GM19397 (cell line): ENCODE measurements around the gene ZNF14.
"Not testable (repeated sequence)": the region's sequence is repeated elsewhere in the genome, so short reads cannot be mapped to it uniquely, and the experiment has no call there.

Experiments used
- ATAC-seq: cut with Tn5 transposase; IDR thresholded peaks from one replicate; pipeline ENCODE4 v1.9.1; 2021; ENCODE audit warnings: mild to moderate bottlenecking, moderate library complexity; ENCODE audit not compliant: unreplicated experiment

ZNF14 gene

GRCh38 chr19:19696386-19696785 is 36.5 kb downstream of the ZNF14 start:
- no peak for ATAC-seq

- ATAC-seq = no peak
These were observed 41.2 kb downstream of the ZNF14 start for GRCh38 chr19:19691683-19692082.

DNA sequence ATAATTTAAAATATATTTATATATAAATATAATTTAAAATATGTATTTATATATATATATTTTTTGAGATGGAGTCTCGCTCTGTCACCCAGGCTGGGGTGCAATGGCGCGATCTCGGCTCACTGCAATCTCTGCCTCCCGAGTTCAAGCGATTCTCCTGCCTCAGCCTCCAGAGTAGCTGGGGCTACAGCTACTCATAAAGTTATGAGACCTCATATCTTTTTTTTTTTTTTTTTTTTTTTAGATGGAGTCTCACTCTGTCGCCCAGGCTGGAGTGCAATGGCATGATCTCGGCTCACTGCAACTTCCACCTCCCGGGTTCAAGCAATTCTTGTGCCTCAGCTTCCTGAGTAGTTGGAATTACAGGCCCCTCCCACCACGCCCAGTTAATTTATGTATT is 43.9 kb downstream of the ZNF14 start:
- ATAC-seq = not testable (repeated sequence)

GRCh38 chr19:19687090-19687489 is 45.8 kb downstream of the ZNF14 start:
- no peak for ATAC-seq

DNA sequence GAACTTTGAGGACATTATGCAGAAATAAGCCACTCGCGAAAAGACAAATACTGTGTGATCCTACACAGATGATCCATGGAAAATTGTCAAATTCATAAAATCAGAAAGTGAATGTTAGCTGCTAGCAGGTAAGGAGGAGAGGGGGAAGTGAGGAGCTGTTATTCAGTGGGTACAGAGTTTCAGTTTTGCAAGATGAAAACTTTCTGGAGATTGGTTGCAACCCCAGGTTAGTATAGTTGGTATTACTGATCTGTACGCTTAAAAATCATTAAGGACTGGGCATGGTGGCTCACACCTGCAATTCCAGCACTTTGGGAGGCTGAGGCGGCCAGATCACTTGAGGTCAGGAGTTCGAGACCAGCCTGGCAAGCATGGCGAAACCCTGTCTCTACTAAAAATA is 46.3 kb downstream of the ZNF14 start:
- no peak for ATAC-seq

- ATAC-seq = not testable (repeated sequence)
These were observed 46.8 kb downstream of the ZNF14 start for GRCh38 chr19:19686119-19686518.

- ATAC-seq = no peak
These were observed 53.5 kb downstream of the ZNF14 start for GRCh38 chr19:19679176-19680073.

DNA sequence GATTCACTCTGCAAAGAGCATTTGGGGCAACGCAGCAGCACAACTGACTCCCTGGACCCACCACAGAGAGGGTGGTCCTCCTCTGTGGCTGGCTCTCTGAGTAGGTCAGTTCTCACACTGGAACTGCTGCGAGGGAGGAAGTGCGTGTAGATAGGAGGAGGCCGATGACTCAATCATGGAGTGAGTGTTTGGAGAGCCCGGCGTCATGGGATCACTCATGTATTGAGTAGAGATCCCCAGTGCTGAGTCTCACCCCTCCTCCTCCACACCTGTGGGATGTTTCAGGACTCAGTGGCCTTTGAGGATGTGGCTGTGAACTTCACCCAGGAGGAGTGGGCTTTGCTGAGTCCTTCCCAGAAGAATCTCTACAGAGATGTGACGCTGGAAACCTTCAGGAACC is 55.3 kb downstream of the ZNF14 start:
- ATAC-seq = no peak

DNA sequence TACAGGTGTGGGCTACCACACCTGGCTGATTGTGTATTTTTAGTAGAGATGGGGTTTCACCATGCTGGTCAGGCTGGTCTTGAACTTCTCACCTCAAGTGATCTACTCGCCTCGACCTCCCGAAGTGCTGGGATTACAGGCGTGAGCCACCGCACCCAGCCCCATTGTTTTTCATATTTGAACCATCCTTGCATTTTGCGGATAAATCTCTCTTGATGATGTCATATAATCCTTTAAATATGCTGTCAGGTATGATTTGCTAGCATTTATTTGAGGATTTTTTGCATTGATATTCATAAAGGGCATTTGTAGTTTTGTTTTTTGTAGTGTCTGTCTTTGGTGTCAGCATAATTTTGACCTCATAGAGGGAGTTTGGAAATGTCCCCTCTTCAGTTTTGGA is 58.6 kb downstream of the ZNF14 start:
- no peak for ATAC-seq

DNA sequence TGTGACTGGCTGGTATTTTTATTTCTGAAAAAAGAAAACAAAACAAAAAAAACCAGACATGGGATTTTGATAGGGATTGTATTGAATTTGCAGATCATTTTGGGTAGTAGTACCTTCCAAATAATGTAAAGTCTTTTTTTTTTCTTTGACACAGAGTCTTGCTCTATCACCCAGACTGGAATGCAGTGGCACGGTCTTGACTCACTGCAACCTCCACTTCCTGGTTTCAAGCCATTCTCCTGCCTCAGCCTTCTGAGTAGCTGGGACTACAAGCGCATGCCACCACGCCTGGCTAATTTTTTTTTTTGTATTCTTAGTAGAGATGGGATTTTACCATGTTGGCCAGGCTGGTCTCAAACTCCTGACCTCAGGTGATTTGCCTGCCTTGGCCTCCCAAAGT is 60.1 kb downstream of the ZNF14 start:
- ATAC-seq = no peak

DNA sequence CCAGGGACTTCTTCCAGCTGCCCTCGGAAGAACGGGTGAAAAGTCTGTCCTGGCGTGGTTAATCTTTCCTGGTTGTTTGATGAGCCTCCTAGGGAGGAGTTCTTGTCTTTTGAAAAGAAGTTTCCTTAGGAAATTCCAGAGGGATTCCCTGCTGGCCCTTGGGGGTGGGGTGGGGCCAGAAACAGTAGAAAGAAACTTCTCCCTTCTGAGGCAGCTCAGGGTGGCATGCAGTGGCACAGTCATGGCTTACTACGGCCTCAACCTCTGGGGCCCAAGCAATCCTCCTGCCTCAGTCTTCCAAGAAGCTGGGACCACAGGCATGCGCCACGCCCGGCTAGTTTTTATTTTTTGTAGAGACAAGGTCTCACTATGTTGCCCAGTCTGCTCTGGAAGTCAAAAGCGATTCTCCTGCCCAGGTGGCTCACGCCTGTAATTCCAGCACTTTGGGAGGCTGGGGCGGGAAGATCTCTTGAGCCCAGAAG is 62.8 kb downstream of the ZNF14 start:
- ATAC-seq = no peak

DNA sequence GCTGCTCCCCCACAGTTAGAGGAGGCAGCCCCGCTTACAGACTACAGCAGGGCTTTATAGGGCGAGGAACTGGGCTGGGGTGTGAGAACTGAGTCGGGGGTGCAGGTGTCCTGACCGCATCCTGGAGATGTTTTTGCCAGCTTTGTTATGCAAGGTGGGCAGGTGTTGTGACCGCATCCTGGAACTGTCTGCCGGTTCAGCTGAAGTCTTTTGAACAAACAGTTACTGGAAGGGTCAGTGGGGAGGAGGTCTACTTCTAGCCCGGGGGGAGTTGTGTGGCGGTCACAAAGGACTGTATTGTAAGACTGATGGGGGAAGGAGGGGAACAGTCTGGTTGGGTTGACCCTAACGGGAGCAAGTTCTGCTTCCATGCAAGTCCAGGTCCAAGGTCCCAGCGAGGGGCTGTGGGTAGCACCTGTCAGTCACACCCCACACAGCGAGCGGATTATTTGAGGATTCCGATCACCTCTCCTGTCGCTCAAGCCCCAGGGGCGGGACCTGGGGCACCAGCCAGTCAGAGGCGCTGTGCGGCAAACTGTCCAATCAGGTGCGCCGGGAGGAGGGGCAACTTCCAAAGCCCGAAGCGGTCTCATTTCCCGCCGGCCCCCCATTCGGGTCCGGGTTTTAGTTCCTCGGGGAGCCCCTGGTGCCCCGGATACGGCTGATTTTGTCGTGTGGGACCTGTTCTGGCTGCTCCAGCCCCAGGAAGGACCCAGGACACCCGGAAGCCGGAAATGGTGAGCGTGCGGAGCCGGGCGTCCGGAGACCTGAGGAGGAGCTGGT is 64.5 kb downstream of the ZNF14 start, which contains the start of gene ZNF101:
Gene ZNF101, plus strand, starts transcription at position 610 of the 783 bp plus-strand sequence. Its CDS starts 125 bp downstream, at position 735.
- ATAC-seq = peak; percentile 63

DNA sequence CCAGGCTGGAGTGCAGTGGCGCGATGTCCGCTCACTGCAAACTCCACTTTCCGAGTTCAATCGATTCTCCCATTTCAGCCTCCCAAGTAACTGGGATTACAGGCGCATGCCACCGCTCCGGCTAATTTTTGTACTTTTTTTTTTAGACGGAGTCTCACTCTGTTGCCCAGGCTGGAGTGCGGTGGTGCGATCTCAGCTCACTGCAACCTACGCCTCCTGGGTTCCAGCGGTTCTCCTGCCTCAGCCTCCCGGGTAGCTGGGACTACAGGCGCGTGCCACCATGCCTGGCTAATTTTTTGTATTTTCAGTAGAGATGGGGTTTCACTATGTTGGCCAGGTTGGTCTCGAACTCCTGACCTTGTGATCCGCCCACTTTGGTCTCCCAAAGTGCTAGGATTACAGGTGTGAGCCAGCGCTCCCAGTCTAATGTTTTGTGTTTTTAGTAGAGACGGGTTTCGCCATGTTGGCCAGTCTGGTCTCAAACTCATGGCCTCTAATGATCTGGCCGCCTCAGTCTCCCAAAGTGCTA is 67.4 kb downstream of the ZNF14 start:
- not testable (repeated sequence) for ATAC-seq

DNA sequence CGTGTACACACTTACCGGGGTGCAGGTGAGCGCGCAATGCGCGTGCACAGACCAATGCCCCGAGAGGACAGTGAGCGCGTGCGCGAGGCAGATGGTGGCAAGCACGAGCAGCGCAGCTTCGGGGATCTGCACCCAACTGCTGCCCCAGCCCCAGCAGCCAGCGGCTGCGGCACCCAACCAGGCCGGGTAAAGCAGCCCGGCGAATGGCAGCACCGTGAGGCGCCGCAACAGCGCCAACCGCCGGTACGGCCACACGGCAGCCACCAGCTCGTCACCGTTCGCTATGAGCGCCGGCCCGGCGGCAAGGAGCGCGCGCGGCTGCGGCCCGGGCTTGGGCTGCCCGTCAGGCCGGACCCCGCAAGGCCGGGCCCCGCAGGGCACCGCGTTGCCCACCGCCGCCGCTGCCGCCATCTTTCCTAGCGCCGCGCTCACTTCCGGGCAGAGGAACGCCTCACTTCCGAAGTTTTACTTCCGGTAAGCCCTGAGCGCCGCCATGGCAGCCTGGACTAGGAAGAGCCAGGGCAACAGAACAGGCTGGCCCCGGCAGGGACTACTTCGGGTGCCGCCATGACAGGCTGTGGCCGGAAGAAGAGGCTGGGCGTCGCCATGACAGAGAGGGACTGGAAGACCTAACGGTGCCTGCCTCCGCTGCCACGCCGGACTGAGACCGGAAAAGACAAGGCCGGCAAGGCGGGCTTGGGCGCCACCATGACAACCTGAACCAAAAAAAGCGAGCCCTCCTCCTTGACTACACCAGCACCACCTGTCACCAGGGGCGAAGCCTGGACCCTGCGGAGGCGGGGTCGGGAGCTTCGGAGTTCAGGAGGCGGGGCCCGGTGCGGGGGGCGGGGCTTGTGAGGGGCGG is 69.4 kb downstream of the ZNF14 start, which contains the start of gene ATP13A1:
Gene ATP13A1, minus strand, starts transcription at position 421 of the 865 bp plus-strand sequence. Its CDS starts 10 bp downstream, at position 411.
- ATAC-seq = peak; percentile 80

- no peak for ATAC-seq
These were observed 70.0 kb downstream of the ZNF14 start for GRCh38 chr19:19662871-19663255.

DNA sequence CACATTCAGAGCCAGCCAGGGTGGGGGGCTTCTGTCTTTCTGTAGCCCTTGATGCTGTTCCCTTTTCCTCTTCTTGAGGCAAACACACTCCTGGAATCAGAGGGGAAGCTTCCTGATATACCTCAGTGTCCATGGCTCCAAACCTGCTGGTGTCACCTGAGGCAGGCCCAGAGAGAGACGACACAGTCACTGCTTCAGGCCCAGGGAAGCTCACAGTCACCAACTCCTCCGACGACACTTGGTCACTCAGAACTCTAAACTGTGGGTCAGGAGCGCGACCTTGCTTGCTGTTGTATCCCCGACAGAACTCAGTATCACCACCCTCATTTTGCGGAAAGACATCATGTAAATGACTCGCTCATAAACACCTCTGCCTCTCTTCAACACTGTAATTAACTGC is 70.6 kb downstream of the ZNF14 start:
- ATAC-seq = no peak

- no peak for ATAC-seq
These were observed 71.1 kb downstream of the ZNF14 start for GRCh38 chr19:19661675-19662251.

DNA sequence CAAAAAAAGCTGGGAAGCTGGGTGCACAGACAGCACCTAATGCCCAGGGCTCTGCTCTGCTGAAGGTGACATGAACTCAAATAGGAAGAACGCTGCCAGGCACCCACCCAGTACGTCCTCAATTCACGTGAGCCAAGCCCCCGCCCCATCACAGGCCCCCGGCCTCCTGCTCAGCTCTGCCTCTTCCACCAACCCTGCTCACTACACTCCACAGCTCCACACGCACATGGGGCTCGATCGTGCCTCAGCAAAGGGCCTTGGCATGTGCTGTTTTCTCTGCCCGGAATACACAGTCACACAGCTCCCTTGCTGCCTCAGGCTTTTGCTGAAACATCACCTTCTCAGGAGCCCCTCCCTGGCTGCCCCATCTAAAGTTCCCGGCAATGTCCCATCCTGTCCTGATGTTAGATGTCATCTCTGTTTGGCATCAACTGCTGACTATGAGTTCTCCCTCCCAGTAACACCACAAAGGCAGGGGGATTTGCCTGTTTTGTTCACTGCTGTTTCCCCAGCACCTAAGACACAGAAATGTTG is 71.7 kb downstream of the ZNF14 start:
- ATAC-seq = no peak
